ENCODE measurements around the gene ADAMTSL2. TPM values are rescaled to one million over a fixed set of nuclear protein-coding genes. Genes with fewer than 3 reads are reported as not detected.

Gene ADAMTSL2
- total RNA-seq, 1 donor from 2014 or later: 2.0 TPM

DNA sequence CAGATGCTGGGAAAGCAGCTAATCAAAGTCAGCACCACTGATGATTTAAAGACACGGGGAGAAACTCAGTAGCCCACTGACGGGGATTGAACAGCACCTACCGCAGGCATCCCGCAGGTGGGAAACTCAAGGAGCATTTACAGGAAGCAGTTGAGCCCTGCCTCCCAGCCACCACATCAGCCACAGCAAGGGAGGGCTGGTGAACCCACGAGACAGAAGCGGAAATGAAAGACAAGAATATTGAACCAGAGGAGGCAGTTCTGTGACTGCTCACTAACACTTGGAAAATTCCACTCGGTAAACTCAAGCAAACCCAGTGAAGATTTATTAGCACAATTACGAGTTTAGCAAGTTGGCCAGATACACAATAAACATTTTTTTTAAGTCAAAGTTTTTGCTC is 85.3 kb downstream of the ADAMTSL2 start:
- intact Hi-C loops (cut with DNase I): no loop called here
- Histone ChIP-seq H3K27ac (no peak overlapping the region), H3K36me3 (no peaks in the 10 kb centered on the region), H3K27me3 (no peaks in the 10 kb centered on the region), H3K4me1 (no peaks in the 10 kb centered on the region), H3K4me3 (no peak overlapping the region), H3K9me3 (no peaks in the 10 kb centered on the region)
- no peak for DNase-seq (ENCODE audit: extremely low spot score in 2 of 2)
- no peak for TF ChIP-seq POLR2AphosphoS5 (IDR thresholded peaks at IDR 0.05; ENCODE audit: insufficient read depth in 1 of 2, low read depth in 1 of 2)
- TF ChIP-seq, protein P1, sequence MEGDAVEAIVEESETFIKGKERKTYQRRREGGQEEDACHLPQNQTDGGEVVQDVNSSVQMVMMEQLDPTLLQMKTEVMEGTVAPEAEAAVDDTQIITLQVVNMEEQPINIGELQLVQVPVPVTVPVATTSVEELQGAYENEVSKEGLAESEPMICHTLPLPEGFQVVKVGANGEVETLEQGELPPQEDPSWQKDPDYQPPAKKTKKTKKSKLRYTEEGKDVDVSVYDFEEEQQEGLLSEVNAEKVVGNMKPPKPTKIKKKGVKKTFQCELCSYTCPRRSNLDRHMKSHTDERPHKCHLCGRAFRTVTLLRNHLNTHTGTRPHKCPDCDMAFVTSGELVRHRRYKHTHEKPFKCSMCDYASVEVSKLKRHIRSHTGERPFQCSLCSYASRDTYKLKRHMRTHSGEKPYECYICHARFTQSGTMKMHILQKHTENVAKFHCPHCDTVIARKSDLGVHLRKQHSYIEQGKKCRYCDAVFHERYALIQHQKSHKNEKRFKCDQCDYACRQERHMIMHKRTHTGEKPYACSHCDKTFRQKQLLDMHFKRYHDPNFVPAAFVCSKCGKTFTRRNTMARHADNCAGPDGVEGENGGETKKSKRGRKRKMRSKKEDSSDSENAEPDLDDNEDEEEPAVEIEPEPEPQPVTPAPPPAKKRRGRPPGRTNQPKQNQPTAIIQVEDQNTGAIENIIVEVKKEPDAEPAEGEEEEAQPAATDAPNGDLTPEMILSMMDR (IDR thresholded peaks at IDR 0.05): no peak
- TF ChIP-seq POLR2A (IDR thresholded peaks at IDR 0.05): no peak

DNA sequence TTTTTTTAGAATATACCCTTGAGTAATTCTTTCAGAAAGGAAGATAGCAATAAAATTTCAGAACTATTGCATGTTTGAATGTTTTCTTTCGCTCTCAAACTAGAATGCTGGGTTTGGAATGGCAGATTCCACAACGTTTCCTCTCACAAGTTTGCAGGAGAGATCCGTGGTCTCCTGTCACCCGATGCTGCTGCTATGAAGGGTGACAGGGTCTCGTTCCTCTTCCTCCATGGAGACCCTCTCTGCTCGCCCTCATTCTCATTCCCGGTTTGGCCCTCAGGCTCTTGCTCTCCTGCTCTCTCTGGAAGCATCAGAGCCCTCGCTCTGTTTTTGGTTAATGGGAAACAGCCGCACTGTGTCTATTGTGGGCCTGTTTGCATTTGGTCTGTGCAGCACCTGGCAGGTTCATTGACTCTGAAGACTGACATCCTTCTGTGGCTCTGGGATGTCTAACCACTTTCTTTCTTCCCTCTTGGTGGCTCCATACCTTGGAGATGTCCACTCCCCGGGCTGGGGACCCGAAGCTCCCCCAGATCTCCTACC is 87.3 kb downstream of the ADAMTSL2 start:
- H3K27me3 ChIP-seq: no peaks in the 10 kb centered on the region

DNA sequence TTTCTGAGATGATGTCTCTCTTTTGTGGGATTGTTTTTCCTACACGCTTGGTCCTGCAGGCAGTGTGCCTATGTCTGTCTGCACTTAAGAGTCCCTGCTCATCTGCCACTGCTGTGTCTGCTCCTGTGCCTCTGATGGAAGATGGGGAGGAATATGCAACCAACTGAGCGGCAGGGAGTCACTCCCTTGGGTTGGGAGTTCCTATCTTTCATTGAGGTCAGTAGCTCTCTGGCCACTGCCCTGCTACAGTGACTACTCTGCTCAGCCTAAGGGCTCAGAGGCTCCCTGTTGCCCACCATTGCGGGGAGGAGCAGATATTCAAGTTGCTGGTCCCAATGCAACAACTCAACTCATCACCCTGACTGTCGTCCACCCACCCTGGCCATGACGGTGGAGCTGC is 88.1 kb downstream of the ADAMTSL2 start:
- no peak for DNase-seq (ENCODE audit: extremely low spot score in 2 of 2)
- Histone ChIP-seq H3K27me3 (no peaks in the 10 kb centered on the region), H3K4me1 (no peaks in the 10 kb centered on the region), H3K9me3 (no peaks in the 10 kb centered on the region), H3K4me3 (no peak overlapping the region), H3K36me3 (no peaks in the 10 kb centered on the region), H3K27ac (no peak overlapping the region)
- intact Hi-C loops (cut with DNase I): no loop called here
- TF ChIP-seq POLR2AphosphoS5 (IDR thresholded peaks at IDR 0.05; ENCODE audit: insufficient read depth in 1 of 2, low read depth in 1 of 2) (no peak), POLR2A (IDR thresholded peaks at IDR 0.05) (no peak)
- TF ChIP-seq, protein P1 (IDR thresholded peaks at IDR 0.05): no peak

More for the DNA sequence above, 87.3 kb downstream of the ADAMTSL2 start:
- TF ChIP-seq, protein P1 (IDR thresholded peaks at IDR 0.05): no peak
- TF ChIP-seq POLR2A (IDR thresholded peaks at IDR 0.05): no peak
- TF ChIP-seq POLR2AphosphoS5 (IDR thresholded peaks at IDR 0.05; ENCODE audit: insufficient read depth in 1 of 2, low read depth in 1 of 2): no peak
- no peaks in the 10 kb centered on the region for H3K4me1 ChIP-seq
- H3K36me3 ChIP-seq: no peaks in the 10 kb centered on the region
- H3K9me3 ChIP-seq: no peaks in the 10 kb centered on the region
- intact Hi-C loops (cut with DNase I): no loop called here
- H3K27ac ChIP-seq: no peak overlapping the region
- H3K4me3 ChIP-seq: no peak overlapping the region
- no peak for DNase-seq (ENCODE audit: extremely low spot score in 2 of 2)

Other genes starting within 250 kb of the ADAMTSL2 start
- 12.8 TPM for gene SURF6, start 198.5 kb upstream of the ADAMTSL2 start, total RNA-seq
- gene MED22, start 186.6 kb upstream of the ADAMTSL2 start, total RNA-seq: 32.9 TPM
- gene RPL7A, start 186.5 kb upstream of the ADAMTSL2 start, total RNA-seq: 1,889 TPM
- gene SURF1, start 178.2 kb upstream of the ADAMTSL2 start, total RNA-seq: 31.2 TPM
- gene SURF2, start 178.2 kb upstream of the ADAMTSL2 start, total RNA-seq: 19.9 TPM
- 112 TPM for gene SURF4, start 158.6 kb upstream of the ADAMTSL2 start, total RNA-seq
- not detected for gene STKLD1, start 158.3 kb upstream of the ADAMTSL2 start, total RNA-seq
- 17.2 TPM for gene REXO4, start 116.7 kb upstream of the ADAMTSL2 start, total RNA-seq
- gene ADAMTS13, start 112.3 kb upstream of the ADAMTSL2 start, total RNA-seq: 2.0 TPM
- 9.1 TPM for gene CACFD1, start 74.7 kb upstream of the ADAMTSL2 start, total RNA-seq
- 3.7 TPM for gene SLC2A6, start 55.6 kb upstream of the ADAMTSL2 start, total RNA-seq
- gene MYMK, start 9.7 kb upstream of the ADAMTSL2 start, total RNA-seq: not detected
- gene FAM163B, start 74.7 kb downstream of the ADAMTSL2 start, total RNA-seq: not detected
- 12.0 TPM for gene DBH, start 101.7 kb downstream of the ADAMTSL2 start, total RNA-seq
- 2.0 TPM for gene SARDH, start 203.6 kb downstream of the ADAMTSL2 start, total RNA-seq

All from vagina (tissue), 2 donors.